CMK (cell line): ENCODE measurements around the gene FRAS1.
"Not testable (repeated sequence)": the region's sequence is repeated elsewhere in the genome, so short reads cannot be mapped to it uniquely, and the experiment has no call there.

Experiments
- DNase-seq: peaks from one replicate; pipeline ENCODE4 v3.0.0-alpha.2; 2010; ENCODE audit warnings: low read depth

The FRAS1 gene, protein sequence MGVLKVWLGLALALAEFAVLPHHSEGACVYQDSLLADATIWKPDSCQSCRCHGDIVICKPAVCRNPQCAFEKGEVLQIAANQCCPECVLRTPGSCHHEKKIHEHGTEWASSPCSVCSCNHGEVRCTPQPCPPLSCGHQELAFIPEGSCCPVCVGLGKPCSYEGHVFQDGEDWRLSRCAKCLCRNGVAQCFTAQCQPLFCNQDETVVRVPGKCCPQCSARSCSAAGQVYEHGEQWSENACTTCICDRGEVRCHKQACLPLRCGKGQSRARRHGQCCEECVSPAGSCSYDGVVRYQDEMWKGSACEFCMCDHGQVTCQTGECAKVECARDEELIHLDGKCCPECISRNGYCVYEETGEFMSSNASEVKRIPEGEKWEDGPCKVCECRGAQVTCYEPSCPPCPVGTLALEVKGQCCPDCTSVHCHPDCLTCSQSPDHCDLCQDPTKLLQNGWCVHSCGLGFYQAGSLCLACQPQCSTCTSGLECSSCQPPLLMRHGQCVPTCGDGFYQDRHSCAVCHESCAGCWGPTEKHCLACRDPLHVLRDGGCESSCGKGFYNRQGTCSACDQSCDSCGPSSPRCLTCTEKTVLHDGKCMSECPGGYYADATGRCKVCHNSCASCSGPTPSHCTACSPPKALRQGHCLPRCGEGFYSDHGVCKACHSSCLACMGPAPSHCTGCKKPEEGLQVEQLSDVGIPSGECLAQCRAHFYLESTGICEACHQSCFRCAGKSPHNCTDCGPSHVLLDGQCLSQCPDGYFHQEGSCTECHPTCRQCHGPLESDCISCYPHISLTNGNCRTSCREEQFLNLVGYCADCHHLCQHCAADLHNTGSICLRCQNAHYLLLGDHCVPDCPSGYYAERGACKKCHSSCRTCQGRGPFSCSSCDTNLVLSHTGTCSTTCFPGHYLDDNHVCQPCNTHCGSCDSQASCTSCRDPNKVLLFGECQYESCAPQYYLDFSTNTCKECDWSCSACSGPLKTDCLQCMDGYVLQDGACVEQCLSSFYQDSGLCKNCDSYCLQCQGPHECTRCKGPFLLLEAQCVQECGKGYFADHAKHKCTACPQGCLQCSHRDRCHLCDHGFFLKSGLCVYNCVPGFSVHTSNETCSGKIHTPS (N-terminal part only)

DNA sequence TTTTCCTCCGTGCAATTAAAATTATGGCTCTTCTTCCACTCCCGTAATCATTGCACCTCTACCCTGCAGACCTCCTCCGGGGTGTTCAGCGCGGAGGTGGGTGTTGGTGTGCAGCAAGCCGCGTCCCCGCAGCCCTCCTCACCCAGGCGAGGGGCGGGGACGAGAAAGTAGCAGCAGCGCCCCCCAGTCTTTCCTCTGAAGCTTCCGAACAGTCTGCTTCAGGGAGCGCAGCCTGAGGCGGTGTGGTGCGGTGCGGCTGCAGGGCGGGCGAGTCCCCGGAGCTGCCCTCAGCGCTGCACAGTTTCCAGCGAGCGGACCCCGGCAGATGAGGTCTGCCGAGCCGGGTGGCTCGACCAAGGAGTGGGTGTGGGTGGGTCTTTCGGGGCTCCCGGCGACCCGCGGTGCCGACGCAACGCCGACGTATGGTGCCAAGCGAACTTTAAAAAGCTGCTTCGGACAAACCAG, at the start of gene FRAS1:
Gene FRAS1, plus strand, starts transcription at position 189 of the 465 bp plus-strand sequence. CDS start 687 bp downstream, outside the sequence.
- peak; percentile 20 for DNase-seq

GRCh38 chr4:78011003-78011402, 46.1 kb upstream of the FRAS1 start:
- not testable (repeated sequence) for DNase-seq

- DNase-seq, result no peak
Measured at GRCh38 chr4:78014889-78015886, 41.9 kb upstream of the FRAS1 start.

DNA sequence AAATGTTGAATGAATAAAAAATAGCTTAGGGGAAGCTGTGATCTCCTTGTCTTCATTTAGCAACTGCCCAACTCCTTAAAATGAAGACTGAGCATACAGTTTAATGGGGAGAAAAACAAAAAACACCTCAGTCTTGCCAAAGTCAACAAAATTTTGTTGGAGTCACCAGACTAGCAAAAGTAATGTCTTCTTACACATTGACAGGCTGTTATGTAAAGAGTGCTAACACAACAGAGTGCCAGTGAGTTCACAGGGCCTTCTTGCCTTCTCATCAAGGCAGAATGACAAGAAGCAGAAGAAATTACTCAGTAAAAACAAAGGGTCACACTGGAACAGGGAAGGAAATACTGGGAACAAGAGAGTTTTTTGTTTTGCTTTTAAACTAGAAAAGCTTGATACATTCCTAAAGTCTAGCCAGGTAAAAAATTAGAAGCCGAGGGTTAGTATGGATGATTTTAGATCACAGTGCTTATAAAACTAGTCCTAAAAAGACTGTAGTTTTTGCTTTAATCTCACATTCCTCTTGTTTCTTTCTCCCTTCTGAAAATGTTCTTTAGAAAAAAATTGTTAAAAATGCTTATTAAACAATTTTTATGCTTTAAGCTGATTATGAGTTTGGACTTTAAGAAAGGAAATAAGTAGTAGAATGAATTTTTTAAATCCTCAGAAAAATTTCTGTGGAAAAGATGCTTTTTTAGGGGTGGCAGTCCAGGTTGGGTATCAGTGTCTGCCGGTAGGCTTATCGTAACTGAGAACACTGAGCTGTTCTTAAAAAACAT, 38.7 kb upstream of the FRAS1 start:
- no peak for DNase-seq

- DNase-seq, result no peak
Measured at GRCh38 chr4:78019414-78019813, 37.7 kb upstream of the FRAS1 start.

GRCh38 chr4:78020677-78021076, 36.4 kb upstream of the FRAS1 start:
- no peak for DNase-seq

DNA sequence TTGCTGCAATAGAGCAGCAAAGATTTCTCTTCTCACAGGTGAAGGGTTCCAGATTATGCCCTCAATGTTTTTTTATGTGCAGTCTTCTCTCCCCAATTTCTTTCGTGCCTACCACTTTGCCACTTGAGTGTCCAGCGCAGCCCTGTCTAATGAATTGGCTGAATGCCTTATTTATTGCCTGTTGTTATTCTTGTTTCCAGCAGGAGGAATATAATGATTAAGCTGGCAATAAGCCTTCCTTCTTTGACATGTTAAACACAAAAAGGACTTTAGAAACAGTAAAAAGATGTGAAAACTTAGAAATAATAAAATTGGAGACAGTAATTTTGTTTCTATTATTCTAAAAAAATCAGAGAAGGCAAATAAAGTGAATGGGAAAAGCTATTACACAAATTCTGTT, 34.6 kb upstream of the FRAS1 start:
- DNase-seq, result no peak

DNA sequence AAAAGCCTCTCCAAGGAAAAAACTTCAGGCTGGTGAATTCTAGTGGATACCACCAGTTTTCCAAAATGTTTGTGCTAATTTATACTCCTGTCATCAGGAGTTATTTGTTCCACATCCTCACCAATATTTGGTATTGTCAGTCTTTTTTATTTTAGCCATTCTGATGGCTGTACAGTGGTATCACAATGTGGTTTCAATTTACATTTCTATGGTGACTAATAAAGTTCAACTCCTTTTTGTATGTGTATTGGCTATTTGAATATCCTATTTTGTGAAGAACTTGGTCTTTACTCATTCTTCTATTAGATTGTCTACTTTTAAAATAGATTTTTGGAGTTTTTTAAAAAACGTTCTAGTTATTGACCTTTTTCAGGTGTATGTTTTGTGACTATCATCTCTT, 33.0 kb upstream of the FRAS1 start:
- no peak for DNase-seq

DNA sequence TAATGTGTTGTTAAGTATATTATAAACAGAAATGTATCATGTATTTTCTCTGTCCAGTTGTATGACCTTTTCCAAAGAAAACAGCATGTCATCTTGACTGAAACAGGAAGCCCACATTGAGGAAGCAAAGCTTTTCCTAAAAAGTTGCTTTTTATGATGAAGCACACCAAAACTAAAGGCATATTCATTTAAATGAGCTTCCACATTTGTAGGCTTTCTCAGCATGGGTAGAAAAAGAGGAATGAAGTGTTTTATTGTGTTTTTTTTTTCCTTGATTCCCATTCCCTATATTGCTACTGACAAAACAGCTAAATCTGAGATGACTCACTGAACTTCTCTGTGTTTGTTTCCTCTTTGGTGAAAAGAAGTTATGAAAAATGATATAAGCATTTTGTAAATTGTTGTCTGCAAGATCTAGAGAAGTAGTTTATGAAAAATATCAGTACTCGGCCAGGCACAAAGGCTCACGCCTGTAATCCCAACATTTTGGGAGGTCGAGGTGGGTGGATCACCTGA, 32.5 kb upstream of the FRAS1 start:
- DNase-seq, result no peak

DNA sequence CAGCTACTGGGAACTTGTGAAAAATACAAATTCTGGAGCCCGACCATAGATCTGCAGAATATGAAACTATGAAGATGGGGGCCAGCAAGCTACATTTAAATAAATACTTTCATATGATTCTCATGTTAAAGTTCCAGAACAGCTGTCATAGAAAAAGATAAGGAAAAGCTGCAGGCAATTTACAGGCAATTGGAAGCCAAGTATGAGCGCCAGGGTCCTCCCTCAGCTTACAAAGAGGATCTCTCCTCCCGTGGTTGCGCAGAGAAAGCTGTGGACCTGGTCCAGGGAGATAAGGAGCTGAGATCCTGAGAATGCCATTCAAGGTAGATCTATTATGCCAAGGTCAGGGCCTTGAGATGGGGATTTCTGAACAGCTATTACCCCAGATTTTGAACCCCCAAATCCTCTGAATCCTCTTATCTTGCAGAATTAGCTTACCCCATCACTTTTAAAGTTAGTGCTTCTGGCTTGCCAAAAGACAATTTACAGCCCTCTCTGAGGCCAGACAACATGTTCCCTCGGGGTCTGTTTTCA, 25.6 kb upstream of the FRAS1 start:
- DNase-seq, result no peak

DNA sequence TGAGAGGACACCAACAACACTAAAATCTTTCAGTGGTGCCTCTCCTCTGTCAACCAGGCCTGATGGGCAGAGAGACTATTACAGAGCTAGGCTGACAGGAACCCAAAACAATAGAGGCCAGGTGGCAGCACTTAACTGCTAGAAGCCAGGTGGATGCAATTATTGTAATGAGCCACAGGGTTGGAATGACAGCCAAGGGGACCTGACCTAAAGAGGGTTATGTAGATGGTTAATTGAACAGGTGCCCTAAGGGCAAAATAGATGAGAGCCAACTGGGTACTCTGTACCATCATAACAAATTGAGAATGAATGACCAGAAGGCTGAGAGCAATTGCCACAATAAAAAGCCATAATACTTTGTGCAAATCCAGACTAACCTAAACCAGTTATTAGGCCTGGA, 24.7 kb upstream of the FRAS1 start:
- no peak for DNase-seq

DNA sequence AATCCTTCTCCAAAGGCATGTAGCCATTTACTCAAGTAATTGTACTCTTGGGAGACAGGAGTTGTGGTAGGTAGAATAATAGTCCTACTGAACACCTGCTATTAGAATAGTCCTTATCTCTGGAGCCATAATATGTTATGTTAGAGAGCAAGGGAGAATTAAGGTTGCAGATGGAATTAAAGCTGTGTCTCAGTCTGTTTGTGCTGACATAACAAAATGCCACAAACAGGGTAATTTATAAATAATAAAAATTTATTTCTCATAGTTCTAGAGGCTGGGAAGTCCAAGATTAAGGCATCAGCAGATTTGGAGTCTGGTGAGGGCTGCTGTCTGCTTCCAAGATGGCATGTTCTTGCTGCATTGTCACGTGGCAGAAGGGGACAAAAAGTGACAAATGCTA, 24.2 kb upstream of the FRAS1 start:
- DNase-seq, result no peak

- no peak for DNase-seq
Measured at GRCh38 chr4:78033861-78034260, 23.3 kb upstream of the FRAS1 start.

DNA sequence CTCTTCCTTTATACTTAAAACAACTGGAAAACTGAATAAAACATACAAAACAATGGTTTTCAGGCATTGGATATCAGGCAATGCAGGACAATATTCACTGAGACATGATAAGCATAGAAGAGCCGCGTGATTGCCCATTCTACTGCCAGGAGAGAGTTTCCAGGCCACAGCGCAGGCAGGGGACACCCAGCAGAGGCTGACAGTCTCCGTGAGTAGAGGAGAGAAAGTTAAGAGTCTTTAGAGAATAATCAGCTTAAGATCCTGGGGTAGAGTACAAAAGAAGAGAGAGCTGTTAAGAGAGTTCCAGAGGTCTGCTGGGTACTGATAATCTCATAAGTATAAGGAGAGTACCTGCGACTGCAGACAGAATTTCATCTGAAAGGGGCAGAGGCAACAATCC, 18.4 kb upstream of the FRAS1 start:
- DNase-seq, result no peak

- no peak for DNase-seq
Measured at GRCh38 chr4:78039678-78040077, 17.4 kb upstream of the FRAS1 start.

DNA sequence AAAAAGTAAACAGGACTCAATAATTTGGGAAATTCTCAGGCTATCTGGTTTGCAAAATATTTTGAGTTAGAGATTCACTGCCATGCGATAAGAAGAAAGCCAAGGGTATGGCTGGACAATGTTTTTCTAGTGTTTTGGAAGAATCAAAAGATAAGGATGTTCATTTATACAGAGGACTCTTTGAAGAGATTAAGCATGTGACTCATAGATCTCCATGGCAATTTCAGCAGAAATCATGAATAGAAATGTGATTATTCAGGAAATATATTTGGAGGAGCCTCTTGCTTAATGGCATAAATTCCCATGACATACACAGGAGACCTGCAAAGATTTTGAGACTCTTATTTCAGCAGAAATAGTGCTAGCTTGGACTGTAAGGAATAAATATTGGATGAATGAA, 16.7 kb upstream of the FRAS1 start:
- no peak for DNase-seq

DNA sequence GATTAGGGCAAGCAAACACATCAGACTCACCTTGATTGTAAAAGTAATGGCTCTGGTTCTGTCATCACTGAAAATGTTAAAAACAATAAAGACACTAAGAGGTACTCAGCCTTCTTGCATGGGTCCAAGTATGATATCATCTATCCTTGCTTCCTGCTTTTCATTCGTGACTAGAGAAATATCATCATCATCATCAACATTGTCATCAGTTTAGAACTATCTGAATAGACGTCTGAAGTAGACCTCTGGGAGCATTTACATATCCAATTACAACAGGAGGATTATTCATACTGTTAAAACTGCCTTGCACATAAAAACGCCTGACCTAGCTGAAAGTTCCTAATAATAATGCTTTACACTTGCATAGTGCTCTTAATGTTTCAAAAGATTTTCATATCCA, 9.8 kb upstream of the FRAS1 start:
- no peak for DNase-seq

DNA sequence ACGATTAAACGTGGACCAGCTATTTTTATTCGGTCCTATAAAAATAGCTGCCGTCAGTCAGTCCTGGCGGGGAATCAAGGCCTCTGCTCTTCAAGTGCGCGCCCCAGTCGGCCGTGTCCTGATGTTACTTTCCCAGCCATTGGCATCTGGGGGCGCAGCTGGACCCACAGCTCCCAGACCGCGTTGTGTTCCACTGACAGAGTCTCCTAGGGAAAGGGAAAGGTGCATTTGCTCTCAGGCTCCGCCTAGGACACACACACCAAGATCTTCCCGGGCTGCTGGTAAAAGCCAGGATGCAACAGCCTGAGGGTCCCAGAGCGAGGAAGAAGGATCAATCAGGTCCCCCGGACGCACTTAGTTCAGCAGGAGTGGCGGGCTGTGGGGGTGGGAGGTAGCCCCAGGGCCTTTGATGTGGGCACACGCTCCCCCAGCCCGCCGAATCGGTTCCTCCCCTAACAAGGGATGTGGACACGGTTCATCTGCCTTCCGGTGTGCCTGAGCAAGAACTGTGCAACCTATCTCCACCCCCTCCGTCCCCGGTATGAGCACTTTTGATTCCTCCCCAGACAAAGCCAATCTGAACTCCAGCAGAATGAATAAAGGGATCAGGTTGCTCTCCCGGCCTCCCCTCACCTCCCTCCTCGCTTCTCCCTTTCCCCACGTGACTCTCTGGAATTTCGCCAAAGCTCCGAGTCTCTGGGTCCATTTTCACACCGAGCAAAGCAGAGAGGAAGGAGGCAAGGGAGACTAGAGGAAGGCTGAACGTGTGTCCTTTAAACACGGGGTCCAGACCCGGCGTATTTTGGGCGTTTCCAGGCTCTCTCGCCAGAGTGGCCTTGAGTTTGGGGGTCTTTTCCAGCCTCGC, 626 bp upstream of the FRAS1 start:
- peak; percentile 30 for DNase-seq
